Inferior parietal cortex (tissue), 1 donor: Measurements from ENCODE around the gene HYOU1.
A peak's percentile ranks its signal among the peaks of the same experiment; 100 is the strongest.
"Not testable (repeated sequence)": the region's sequence is repeated elsewhere in the genome, so short reads cannot be mapped to it uniquely, and the experiment has no call there.

Experiments
- DNase-seq: peaks from one replicate; pipeline ENCODE4 v3.0.0-alpha.2; 2016; ENCODE audit errors: extremely low spot score

Gene HYOU1

GRCh38 chr11:119057000-119057769, at the start of gene HYOU1:
TSS of gene HYOU1 (minus strand) at chr11:119057205. CDS start at chr11:119056160, 1,045 bp downstream.
- DNase-seq, result peak; percentile 90

- DNase-seq, result no peak
These were observed 46.8 kb upstream of the HYOU1 start for GRCh38 chr11:119103793-119104192.

GRCh38 chr11:119103161-119103664, 46.2 kb upstream of the HYOU1 start:
- DNase-seq, result not testable (repeated sequence)

DNA sequence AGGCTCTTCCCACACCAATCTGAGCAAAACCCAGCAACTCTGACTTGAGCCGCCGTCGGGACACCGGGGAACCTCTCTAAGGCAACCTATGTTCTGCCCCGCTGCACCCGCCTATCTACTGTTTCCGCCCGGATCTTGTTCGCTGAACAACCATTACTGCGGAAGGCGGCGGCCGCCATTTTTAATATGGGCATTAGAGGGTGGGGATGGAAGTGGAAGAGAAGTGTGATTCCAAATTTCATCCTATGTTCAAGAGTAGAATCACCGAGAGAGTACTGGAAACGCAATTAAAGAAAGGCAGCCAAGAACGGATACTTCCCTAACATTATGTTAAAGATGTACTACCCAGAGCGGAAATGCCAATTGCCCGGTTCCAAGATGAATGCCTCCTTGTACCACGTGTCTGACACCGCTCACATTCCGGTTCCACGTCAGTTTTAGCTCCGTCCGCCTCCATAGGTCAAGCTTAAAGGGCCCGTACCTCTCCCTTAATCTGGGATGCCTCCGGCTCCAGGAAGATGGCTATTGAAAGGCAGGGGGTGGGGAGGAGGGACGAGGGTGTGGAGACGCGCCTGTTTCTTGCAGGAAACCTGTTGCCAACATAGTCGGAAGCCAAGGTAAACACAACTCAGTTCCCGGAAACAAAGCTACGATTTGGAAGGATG, 44.9 kb upstream of the HYOU1 start, which contains the start of gene DPAGT1:
DPAGT1 (minus strand) TSS at position 95 of the 665 bp plus-strand sequence. CDS start 198 bp downstream, outside the sequence.
- DNase-seq, result peak; percentile 97

DNA sequence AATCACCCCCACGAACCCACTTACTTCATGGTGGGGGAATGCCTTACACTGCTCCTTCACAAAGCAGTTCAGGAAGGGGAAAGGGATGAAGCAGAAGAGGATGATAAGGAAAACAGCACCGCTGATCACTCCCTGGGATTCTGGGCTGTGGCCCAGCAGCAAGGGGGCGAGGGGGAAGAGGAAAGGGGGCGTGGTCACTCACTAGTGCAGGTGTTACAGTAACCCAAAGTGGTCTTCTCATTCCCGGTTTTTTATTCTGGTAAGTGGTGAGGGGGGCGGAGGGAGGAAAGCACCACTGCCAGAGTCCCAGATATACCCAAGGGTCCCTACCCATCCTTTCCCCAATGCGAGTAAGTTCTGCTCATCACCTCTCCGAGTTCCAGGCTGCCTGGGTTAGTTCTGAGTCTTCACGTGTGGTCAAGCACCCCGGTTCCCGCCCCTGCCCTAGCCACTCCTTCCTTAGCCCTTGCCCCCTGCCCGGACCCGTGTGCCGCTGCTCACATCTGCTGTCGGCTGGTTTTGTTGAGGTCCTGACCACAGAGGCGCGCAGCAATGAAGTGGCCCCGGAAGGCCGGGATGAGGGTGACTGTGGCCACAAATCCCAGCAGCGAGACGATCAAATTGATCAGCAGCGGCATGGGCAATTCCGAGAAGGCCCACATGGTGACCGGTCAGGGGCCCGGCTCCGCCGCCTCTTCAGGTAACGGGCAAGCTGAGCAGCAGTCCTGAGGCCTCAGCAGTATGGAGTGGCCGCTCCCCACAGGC, 44.2 kb upstream of the HYOU1 start:
- DNase-seq, result no peak

DNA sequence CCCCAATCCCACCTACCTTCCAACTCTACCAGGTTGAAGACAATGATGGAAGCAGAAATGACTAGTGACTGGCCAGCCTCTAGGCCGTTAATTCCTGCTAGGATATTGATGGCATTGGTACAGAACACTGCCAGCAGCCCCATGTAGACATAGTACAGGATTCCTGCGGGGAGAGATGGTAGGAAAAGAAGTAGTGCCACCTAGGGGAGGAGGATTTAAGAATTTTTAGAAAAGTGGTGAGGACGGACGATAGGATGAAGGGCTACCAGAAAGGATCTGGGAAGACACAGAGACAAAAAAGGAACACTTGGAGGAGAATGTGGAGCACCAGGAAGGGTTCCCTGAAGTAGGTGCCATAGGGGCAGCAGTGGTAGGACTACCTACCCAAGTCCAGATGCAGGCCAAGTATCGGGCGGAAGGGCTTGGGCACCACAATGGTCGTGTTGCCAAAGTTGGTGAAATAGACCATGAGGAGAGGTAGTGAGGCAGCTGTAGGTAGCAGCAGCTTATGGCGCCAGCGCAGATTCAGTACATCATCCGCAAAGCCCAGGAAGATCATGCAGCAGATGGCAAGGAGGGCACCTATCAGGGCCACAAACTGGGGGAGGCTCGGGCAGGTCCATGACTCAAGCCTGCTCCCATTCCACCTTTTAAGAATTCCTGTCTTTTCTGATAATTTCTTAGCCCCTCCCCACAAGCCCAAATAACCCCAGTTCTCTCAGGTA, 43.4 kb upstream of the HYOU1 start:
- DNase-seq, result no peak

DNA sequence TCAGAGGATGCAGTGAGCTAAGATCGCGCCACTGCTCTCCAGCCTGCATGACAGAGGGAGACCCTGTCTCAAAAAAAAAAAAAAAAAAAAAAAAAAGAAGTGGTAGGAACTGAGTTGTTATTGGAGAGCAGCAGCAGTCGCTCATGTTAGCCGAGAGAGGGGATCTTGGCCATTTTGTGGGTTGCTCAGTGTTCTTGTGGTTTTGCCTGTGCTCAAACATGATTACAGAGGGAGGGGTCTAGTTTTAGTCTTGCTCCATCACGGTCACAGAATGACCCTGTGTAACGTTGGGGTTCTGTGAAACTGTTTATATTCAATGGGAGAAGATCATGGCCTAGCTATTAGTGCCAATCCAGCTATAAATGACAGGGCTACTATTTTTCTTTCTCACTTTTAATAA, 42.7 kb upstream of the HYOU1 start:
- no peak for DNase-seq

DNA sequence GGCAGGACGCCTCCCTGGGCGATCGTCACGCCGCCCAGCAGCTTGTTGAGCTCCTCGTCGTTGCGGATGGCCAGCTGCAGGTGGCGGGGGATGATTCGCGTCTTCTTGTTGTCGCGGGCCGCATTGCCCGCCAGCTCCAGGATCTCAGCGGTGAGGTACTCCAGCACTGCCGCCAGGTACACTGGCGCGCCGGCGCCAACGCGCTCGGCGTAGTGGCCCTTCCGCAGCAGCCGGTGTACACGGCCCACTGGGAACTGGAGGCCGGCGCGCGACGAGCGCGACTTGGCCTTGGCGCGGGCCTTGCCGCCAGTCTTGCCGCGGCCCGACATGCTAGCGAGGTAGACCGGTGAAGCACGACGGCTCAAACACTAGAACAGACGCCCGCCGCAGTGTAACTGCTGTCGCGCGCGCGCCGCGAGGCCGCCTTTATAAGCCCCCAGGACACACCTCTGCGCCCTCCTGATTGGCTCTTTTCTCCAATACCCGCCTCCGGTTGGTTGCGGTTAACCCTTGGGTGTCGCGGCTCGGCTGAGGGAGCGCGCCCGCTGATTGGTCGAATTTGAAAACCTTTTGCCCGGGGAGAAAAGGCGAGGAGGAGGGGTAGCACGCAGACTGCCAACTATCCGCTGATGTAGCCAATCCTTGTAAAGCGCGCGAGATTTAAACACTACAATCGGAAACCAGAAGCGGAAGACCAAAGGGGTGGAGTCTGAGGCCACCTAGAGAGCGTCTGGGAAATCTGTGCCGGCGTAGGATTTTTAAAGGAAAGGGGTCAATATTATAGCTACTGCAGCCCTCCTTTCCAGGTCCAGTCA, 38.3 kb upstream of the HYOU1 start:
- peak; percentile 100 for DNase-seq

- no peak for DNase-seq
These were observed 37.7 kb upstream of the HYOU1 start for GRCh38 chr11:119094816-119095065.

GRCh38 chr11:119093942-119094815, 37.2 kb upstream of the HYOU1 start:
- DNase-seq, result no peak

- DNase-seq, result no peak
These were observed 36.2 kb upstream of the HYOU1 start for GRCh38 chr11:119092880-119093842.

GRCh38 chr11:119091966-119092879, 35.2 kb upstream of the HYOU1 start:
- no peak for DNase-seq

- DNase-seq, result no peak
These were observed 34.2 kb upstream of the HYOU1 start for GRCh38 chr11:119091178-119091577.

GRCh38 chr11:119089319-119089718, 32.3 kb upstream of the HYOU1 start:
- no peak for DNase-seq

- no peak for DNase-seq
These were observed 31.4 kb upstream of the HYOU1 start for GRCh38 chr11:119088406-119088805.

DNA sequence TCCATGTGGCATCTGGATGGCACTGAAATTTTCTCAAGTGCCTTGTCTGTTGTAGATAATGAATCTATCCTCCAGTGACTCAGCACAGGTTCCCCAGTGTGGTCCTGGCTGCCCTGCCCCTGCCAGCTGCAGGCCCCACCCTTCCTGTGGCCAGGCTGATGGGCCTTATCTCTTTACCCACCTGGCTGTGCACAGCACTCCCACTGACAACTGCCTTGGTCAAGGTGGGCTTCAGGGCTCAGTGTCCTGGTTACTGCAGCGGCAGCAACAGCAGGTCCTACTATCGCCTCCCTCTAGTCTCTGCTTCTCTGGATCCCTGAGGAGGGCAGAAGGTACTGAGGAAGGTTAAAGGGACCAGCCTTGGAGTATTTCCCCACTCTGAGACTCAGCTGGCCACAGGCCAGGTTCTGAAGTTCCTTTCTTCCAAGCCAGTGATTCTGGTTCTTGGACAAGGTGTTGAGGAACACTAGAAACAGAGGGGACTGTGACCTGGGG, 30.8 kb upstream of the HYOU1 start:
- DNase-seq, result no peak

DNA sequence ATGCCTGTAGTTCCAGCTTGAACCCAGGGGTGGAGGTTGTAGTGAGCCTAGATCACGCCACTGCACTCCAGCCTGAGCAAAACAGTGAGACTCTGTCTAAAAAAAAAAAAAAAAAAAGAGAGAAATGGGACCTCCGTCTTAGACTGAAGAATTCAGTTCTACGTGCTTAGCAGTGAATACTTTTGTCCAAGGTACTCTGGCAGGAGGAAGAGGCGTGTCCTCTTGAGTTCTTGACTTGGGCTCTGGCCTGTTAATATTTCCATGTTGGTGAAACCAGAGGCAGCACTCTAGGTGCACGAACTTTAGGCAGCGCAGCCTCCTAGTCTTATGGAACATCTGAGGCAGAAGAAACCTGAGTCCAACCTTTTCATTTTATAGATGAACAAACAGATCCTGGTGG, 30.1 kb upstream of the HYOU1 start:
- DNase-seq, result no peak
